H1 (cell line): ENCODE data around the gene STRIT1.
"Not testable (repeated sequence)": the region's sequence is repeated elsewhere in the genome, so short reads cannot be mapped to it uniquely, and the experiment has no call there.

Source experiments
- ASH2L ChIP-seq: fragments of 200-600, 300-600 bp; sonication (generic); IDR thresholded peaks from one replicate; pipeline ENCODE4 v1.7.1; 2017; ENCODE audit warnings: low read length
- ATF3 ChIP-seq: IDR thresholded peaks from 2 replicates; pipeline ENCODE4 v1.6.1; 2011; ENCODE audit warnings: low read depth, mild to moderate bottlenecking, low read length; ENCODE audit not compliant: insufficient read depth
- BACH1 ChIP-seq: IDR thresholded peaks from 2 replicates; pipeline ENCODE4 v1.6.1; 2012; ENCODE audit warnings: low read length, improper control_type of control experiment
- CTCF ChIP-seq, 3 experiments: IDR thresholded peaks; 1 replicate in 2 of 3; 2 replicates in 1 of 3; pipeline versions ENCODE4 v1.5.1 to v1.6.1; 2011; ENCODE audit warnings: low read length in 3 of 3, mild to moderate bottlenecking in 3 of 3, inconsistent platforms in 2 of 3, low read depth in 1 of 3, moderate library complexity in 1 of 3; ENCODE audit not compliant: insufficient read depth in 1 of 3; ENCODE audit errors: control extremely low read depth in 1 of 3
- NRF1 ChIP-seq: IDR thresholded peaks from 2 replicates; pipeline ENCODE4 v1.6.1; 2011; ENCODE audit warnings: mild to moderate bottlenecking, low read depth, low read length, improper control_type of control experiment
- POLR2A ChIP-seq, 2 experiments: IDR thresholded peaks; 1 replicate in 1 of 2; 2 replicates in 1 of 2; pipeline ENCODE4 v1.6.1; 2011; ENCODE audit warnings: low read depth in 2 of 2, low read length in 2 of 2, mild to moderate bottlenecking in 2 of 2; ENCODE audit errors: control extremely low read depth in 1 of 2
- RAD21 ChIP-seq, 2 experiments: IDR thresholded peaks in 1 of 2; conservative IDR thresholded peaks in 1 of 2; 2 replicates each; pipeline ENCODE4 v1.6.1; 2011; ENCODE audit warnings: low read depth in 2 of 2, low read length in 2 of 2, improper control_type of control experiment in 1 of 2, inconsistent platforms in 1 of 2, mild to moderate bottlenecking in 1 of 2, moderate library complexity in 1 of 2
- TCF12 ChIP-seq: IDR thresholded peaks from 2 replicates; pipeline ENCODE4 v1.6.1; 2011; ENCODE audit warnings: low read depth, mild to moderate bottlenecking, low read length

GRCh38 chr3:155275159-155275754, 18.2 kb downstream of the STRIT1 start:
- TF ChIP-seq POLR2A (IDR thresholded peaks at IDR 0.05; ENCODE audit: control extremely low read depth in 1 of 2, low read depth in 2 of 2, low read length in 2 of 2); ASH2L; TCF12; RAD21 (IDR thresholded peaks at IDR 0.05 in 1 of 2, conservative IDR thresholded peaks at IDR 0.05 in 1 of 2; ENCODE audit: low read depth in 2 of 2, low read length in 2 of 2); ATF3; CTCF (IDR thresholded peaks at IDR 0.05; ENCODE audit: control extremely low read depth in 1 of 3, insufficient read depth in 1 of 3, low read depth in 1 of 3, low read length in 3 of 3); NRF1; BACH1: not testable (repeated sequence)
